IMR-90 (cell line): Measurements from ENCODE around the gene NUCB1. TPM values are rescaled to one million over a fixed set of nuclear protein-coding genes. Genes with fewer than 3 reads are reported as not detected.

Source experiments
- ATAC-seq: fragments of 200-7000 bp; cut with Tn5 transposase; 2 replicates; pipeline ENCODE4 v1.9.1; 2020; ENCODE audit warnings: low read depth, mild to moderate bottlenecking, moderate library complexity
- BruUV-seq: library from RNA; stranded (reverse); fragments of 400-500 nt; replicated peaks from 2 replicates; lab custom pipeline; 2021; lab: Mats Ljungman, UMichigan
- CTCF ChIA-PET: fragments of 300-600 bp; formaldehyde crosslinking; extraction: SDS; loops from one replicate; lab custom pipeline; 2021; ENCODE audit warnings: antibody characterized with exemption; lab: Yijun Ruan, JAX
- POLR2A ChIA-PET: fragments of 300-600 bp; sonication (Branson Sonifier 250); formaldehyde crosslinking; loops from one replicate; lab custom pipeline; 2022; ENCODE audit warnings: antibody characterized with exemption; ENCODE audit not compliant: unreplicated experiment; lab: Charles Lee
- DNase-seq: peaks from one replicate; pipeline ENCODE4 v3.0.0; 2013
- H2AFZ ChIP-seq: replicated peaks from 2 replicates; pipeline ENCODE3; 2013; ENCODE audit warnings: low read length, mild to moderate bottlenecking; ENCODE audit not compliant: poor library complexity
- H2AK5ac ChIP-seq: 2 replicates; pipeline ENCODE4 v1.6.1; 2013; ENCODE audit warnings: low read depth, low read length, inconsistent platforms
- H2AK9ac ChIP-seq: replicated peaks from 2 replicates; pipeline ENCODE3; 2013; ENCODE audit warnings: mild to moderate bottlenecking, low read depth, low read length, moderate library complexity; ENCODE audit not compliant: poor library complexity
- H2BK120ac ChIP-seq: 2 replicates; pipeline ENCODE4 v1.6.1; 2013; ENCODE audit warnings: low read depth, low read length, inconsistent platforms
- H2BK15ac ChIP-seq: 3 replicates; pipeline ENCODE4 v1.6.1; 2013; ENCODE audit warnings: low read depth, low read length, inconsistent platforms
- H2BK20ac ChIP-seq: 2 replicates; pipeline ENCODE4 v1.6.1; 2013; ENCODE audit warnings: low read depth, mild to moderate bottlenecking, inconsistent platforms, low read length, moderate library complexity
- H2BK5ac ChIP-seq: 2 replicates; pipeline ENCODE4 v1.6.1; 2013; ENCODE audit warnings: mild to moderate bottlenecking, low read depth, low read length, inconsistent platforms; ENCODE audit not compliant: poor library complexity, severe bottlenecking
- H3K14ac ChIP-seq: replicated peaks from 2 replicates; pipeline ENCODE4 v1.6.1; 2013; ENCODE audit warnings: low read depth, low read length, inconsistent platforms
- H3K18ac ChIP-seq: 2 replicates; pipeline ENCODE4 v1.6.1; 2013; ENCODE audit warnings: low read depth, low read length, control low read depth
- H3K23ac ChIP-seq: 2 replicates; pipeline ENCODE4 v1.6.1; 2013; ENCODE audit warnings: low read depth, low read length, inconsistent platforms
- H3K27ac ChIP-seq: 2 replicates; pipeline ENCODE4 v1.5.1; 2013; ENCODE audit warnings: mild to moderate bottlenecking, control low read depth, low read length; ENCODE audit not compliant: insufficient read depth
- H3K27me3 ChIP-seq: 2 replicates; pipeline ENCODE4 v1.6.1; 2013; ENCODE audit warnings: low read length; ENCODE audit not compliant: control insufficient read depth, insufficient read depth
- H3K36me3 ChIP-seq: 2 replicates; pipeline ENCODE4 v1.6.1; 2013; ENCODE audit warnings: low read length, mixed read lengths; ENCODE audit not compliant: control insufficient read depth, insufficient read depth
- H3K4ac ChIP-seq: 2 replicates; pipeline ENCODE4 v1.6.1; 2013; ENCODE audit warnings: low read depth, low read length, inconsistent platforms
- H3K4me1 ChIP-seq: 2 replicates; pipeline ENCODE4 v1.6.1; 2013; ENCODE audit warnings: low read length, mixed read lengths; ENCODE audit not compliant: control insufficient read depth, insufficient read depth
- H3K4me2 ChIP-seq: 2 replicates; pipeline ENCODE4 v1.6.1; 2013; ENCODE audit warnings: low read depth, mild to moderate bottlenecking, control low read depth, low read length, moderate library complexity
- H3K4me3 ChIP-seq: 2 replicates; pipeline ENCODE4 v1.5.1; 2013; ENCODE audit warnings: low read depth, mild to moderate bottlenecking, control low read depth, low read length, moderate library complexity; ENCODE audit not compliant: insufficient read depth
- H3K56ac ChIP-seq: 2 replicates; pipeline ENCODE4 v1.6.1; 2013; ENCODE audit warnings: low read length, inconsistent platforms; ENCODE audit not compliant: insufficient read depth; ENCODE audit errors: extremely low read depth
- H3K79me1 ChIP-seq, 2 experiments: 2 replicates each; pipeline ENCODE4 v1.6.1; 2013; ENCODE audit warnings: low read length in 2 of 2, inconsistent platforms in 1 of 2, low read depth in 1 of 2
- H3K9ac ChIP-seq: 2 replicates; pipeline ENCODE4 v1.6.1; 2013; ENCODE audit warnings: low read depth, low read length, control low read depth
- H3K9me1 ChIP-seq: 2 replicates; pipeline ENCODE4 v1.6.1; 2013; ENCODE audit warnings: low read length, inconsistent platforms; ENCODE audit not compliant: insufficient read depth
- H3K9me3 ChIP-seq: 2 replicates; pipeline ENCODE4 v1.6.1; 2013; ENCODE audit warnings: low read length; ENCODE audit not compliant: control insufficient read depth, insufficient read depth
- H4K20me1 ChIP-seq: 2 replicates; pipeline ENCODE4 v1.6.1; 2013; ENCODE audit warnings: low read length, inconsistent platforms; ENCODE audit not compliant: insufficient read depth
- H4K5ac ChIP-seq: 2 replicates; pipeline ENCODE4 v1.6.1; 2013; ENCODE audit warnings: mild to moderate bottlenecking, low read depth, low read length, control low read depth
- H4K8ac ChIP-seq, 2 experiments: 2 replicates each; pipeline ENCODE4 v1.6.1; 2013; ENCODE audit warnings: low read depth in 2 of 2, low read length in 2 of 2, control low read depth in 1 of 2, inconsistent platforms in 1 of 2
- H4K91ac ChIP-seq: 2 replicates; pipeline ENCODE4 v1.6.1; 2013; ENCODE audit warnings: low read depth, low read length, inconsistent platforms; ENCODE audit not compliant: insufficient read depth
- BHLHE40 ChIP-seq: fragments of 150-350 bp; IDR thresholded peaks from 2 replicates; pipeline ENCODE4 v1.6.1; 2016; ENCODE audit warnings: mild to moderate bottlenecking, low read depth, low read length
- CEBPB ChIP-seq: IDR thresholded peaks from 2 replicates; pipeline ENCODE4 v1.6.1; 2012; ENCODE audit warnings: low read depth, low read length, improper control_type of control experiment
- FOS ChIP-seq: fragments of 150-350 bp; IDR thresholded peaks from 2 replicates; pipeline ENCODE4 v1.6.1; 2016; ENCODE audit warnings: low read depth, low read length
- NFE2L2 ChIP-seq: fragments of 150-350 bp; IDR thresholded peaks from 2 replicates; pipeline ENCODE4 v1.6.1; 2016; ENCODE audit warnings: low read depth, mild to moderate bottlenecking, low read length
- RCOR1 ChIP-seq: IDR thresholded peaks from 2 replicates; pipeline ENCODE4 v1.6.1; 2012; ENCODE audit warnings: mild to moderate bottlenecking, low read length, improper control_type of control experiment; ENCODE audit not compliant: insufficient replicate concordance
- RFX5 ChIP-seq: IDR thresholded peaks from 2 replicates; pipeline ENCODE4 v1.8.0; 2012; ENCODE audit warnings: low read depth, mild to moderate bottlenecking, low read length, moderate library complexity
- WGBS, 2 experiments: methylation state at CpG; one replicate each; pipeline versions ENCODE4 v1.1.5 to v1.1.7; 2013; ENCODE audit warnings: missing lambda C conversion rate in 2 of 2; ENCODE audit not compliant: insufficient read length in 1 of 2; ENCODE audit errors: extremely low coverage in 2 of 2; 5-methylcytosine and 5-hydroxymethylcytosine counted together
- dilution Hi-C: fragments of 300-500 bp; cut with HindIII; formaldehyde crosslinking; loops from one replicate; pipeline ENCODE4 v1.14.3; 2018; ENCODE audit warnings: low sequenced_read_pairs; ENCODE audit not compliant: unreplicated experiment
- in situ Hi-C: fragments of 300-500 bp; cut with MboI; formaldehyde crosslinking; loops from 3 replicates; pipeline ENCODE4 v1.14.3; 2019; ENCODE audit warnings: low sequenced_read_pairs, inconsistent platforms, mixed read lengths
- intact Hi-C: fragments of 100-400 bp; cut with micrococcal nuclease; formaldehyde crosslinking; loops from 2 replicates; pipeline ENCODE4 v1.10.0; 2022
- polyA plus RNA-seq, 3 experiments: library from polyadenylated mRNA; depleted of rRNA; stranded (reverse); fragments of >200 nt; gene quantifications; 2 replicates each; pipeline ENCODE4 v1.2.3, GENCODE V29; 2012; ENCODE audit warnings: low replicate concordance in 1 of 3
- total RNA-seq: library from RNA; depleted of rRNA; stranded (reverse); fragments of >200 nt; gene quantifications from 2 replicates; pipeline ENCODE4 v1.2.3, GENCODE V29; 2012
- TF ChIP-seq, protein P1 (sequence below): conservative IDR thresholded peaks from 2 replicates; pipeline ENCODE4 v1.5.1; 2012; ENCODE audit warnings: mild to moderate bottlenecking, low read depth, low read length, improper control_type of control experiment
- TF ChIP-seq, protein P2 (sequence below): fragments of 150-350 bp; IDR thresholded peaks from 2 replicates; pipeline ENCODE4 v1.6.1; 2016; ENCODE audit warnings: low read depth, mild to moderate bottlenecking, low read length, moderate library complexity, borderline replicate concordance

NUCB1 gene
- total and polyA plus RNA-seq, 2 of the 4 experiments (the other 2 are of a cell fraction): 37.3 to 253 TPM

DNA sequence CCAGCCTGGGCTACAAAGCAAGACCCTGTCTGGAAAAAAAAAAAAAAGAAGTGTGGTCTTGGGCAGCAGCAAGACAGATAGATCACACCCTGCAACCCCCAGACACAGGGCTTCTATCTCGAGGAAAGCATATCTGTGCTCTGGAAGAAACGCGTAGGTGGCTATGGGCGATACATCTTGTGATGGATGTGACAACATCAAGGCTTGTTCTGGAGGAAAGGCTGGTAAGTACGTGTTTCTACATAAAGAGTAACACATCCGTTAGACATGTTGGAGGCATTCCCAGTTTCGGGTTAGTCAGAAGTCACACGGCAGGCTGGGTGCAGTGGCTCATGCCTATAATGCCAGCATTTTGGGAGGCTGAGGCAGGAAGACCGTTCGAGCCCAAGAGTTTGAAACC, 26.8 kb downstream of the NUCB1 start:
- Histone ChIP-seq H3K27ac (no peak overlapping the region), H3K4me3 (no peak overlapping the region), H3K9me1 (peaks cover 9% of the 10 kb centered on the region; the same call in 1 of the 2 replicates), H2BK15ac (no peak overlapping the region), H3K4me2 (0 out of 2 replicates have a peak overlapping the region, but pooled peaks have one; percentile 14), H2BK20ac (no peak overlapping the region), H3K36me3 (peaks cover 12% of the 10 kb centered on the region), H2AK5ac (no peak overlapping the region), H3K18ac (no peak overlapping the region), H4K20me1 (no peaks in the 10 kb centered on the region), H4K8ac (peak overlapping the region in 1 of 2 experiments; percentile 3; a peak in 1 of 4 replicates), H4K91ac (no peak overlapping the region), H2AFZ (peak overlapping the region; percentile 3), H3K9ac (no peak overlapping the region), H4K5ac (no peak overlapping the region), H2BK120ac (no peak overlapping the region), H3K9me3 (no peaks in the 10 kb centered on the region), H3K27me3 (no peaks in the 10 kb centered on the region), H3K56ac (no peak overlapping the region), H3K14ac (no peak overlapping the region), H2AK9ac (peak overlapping the region; percentile 4), H3K4ac (no peak overlapping the region), H3K23ac (no peak overlapping the region), H2BK5ac (peak overlapping the region; percentile 40), H3K4me1 (peaks cover 11% of the 10 kb centered on the region), H3K79me1 (peaks cover 0 to 5% of the 10 kb centered on the region in 2 experiments; a peak in 1 of 4 replicates)
- TF ChIP-seq, protein P1, sequence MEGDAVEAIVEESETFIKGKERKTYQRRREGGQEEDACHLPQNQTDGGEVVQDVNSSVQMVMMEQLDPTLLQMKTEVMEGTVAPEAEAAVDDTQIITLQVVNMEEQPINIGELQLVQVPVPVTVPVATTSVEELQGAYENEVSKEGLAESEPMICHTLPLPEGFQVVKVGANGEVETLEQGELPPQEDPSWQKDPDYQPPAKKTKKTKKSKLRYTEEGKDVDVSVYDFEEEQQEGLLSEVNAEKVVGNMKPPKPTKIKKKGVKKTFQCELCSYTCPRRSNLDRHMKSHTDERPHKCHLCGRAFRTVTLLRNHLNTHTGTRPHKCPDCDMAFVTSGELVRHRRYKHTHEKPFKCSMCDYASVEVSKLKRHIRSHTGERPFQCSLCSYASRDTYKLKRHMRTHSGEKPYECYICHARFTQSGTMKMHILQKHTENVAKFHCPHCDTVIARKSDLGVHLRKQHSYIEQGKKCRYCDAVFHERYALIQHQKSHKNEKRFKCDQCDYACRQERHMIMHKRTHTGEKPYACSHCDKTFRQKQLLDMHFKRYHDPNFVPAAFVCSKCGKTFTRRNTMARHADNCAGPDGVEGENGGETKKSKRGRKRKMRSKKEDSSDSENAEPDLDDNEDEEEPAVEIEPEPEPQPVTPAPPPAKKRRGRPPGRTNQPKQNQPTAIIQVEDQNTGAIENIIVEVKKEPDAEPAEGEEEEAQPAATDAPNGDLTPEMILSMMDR: no peak
- TF ChIP-seq NFE2L2: no peak
- TF ChIP-seq FOS: peak; percentile 56; the same call in 1 of the 2 replicates
- TF ChIP-seq RCOR1: no peak
- TF ChIP-seq, protein P2, sequence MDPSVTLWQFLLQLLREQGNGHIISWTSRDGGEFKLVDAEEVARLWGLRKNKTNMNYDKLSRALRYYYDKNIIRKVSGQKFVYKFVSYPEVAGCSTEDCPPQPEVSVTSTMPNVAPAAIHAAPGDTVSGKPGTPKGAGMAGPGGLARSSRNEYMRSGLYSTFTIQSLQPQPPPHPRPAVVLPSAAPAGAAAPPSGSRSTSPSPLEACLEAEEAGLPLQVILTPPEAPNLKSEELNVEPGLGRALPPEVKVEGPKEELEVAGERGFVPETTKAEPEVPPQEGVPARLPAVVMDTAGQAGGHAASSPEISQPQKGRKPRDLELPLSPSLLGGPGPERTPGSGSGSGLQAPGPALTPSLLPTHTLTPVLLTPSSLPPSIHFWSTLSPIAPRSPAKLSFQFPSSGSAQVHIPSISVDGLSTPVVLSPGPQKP: no peak
- peak; percentile 79; the same call in 1 of the 2 replicates for TF ChIP-seq CEBPB
- TF ChIP-seq BHLHE40: peak; percentile 49; the same call in 1 of the 2 replicates
- no peak for TF ChIP-seq RFX5
- ChIA-PET CTCF (no interaction called here), POLR2A (no interaction called here)
- peak; percentile 82 for ATAC-seq
- dilution Hi-C loops: no loop called here
- intact Hi-C loops: no loop called here
- in situ Hi-C loops: no loop called here
- peak; percentile 99 for DNase-seq
- WGBS, 2 experiments: 3% methylated on average over 5 of the region's 10 CpGs; no CpG with 5 or more reads in 1 of the 2 experiments
- no TSS peak for BruUV-seq
